GM23248 (cell line): ENCODE measurements around the gene PPID.

Experiments used
- EZH2 ChIP-seq: fragments of 200-600 bp; sonication (generic); IDR thresholded peaks from 2 replicates; pipeline ENCODE4 v1.6.1; 2018; ENCODE audit warnings: antibody characterized with exemption, mild to moderate bottlenecking; ENCODE audit not compliant: insufficient read depth, poor library complexity, severe bottlenecking
- EZH2phosphoT487 ChIP-seq: fragments of 200-600 bp; sonication (generic); IDR thresholded peaks from 2 replicates; pipeline ENCODE4 v1.6.1; 2018; ENCODE audit warnings: antibody characterized with exemption, moderate library complexity, mild to moderate bottlenecking, low read depth; ENCODE audit not compliant: insufficient read depth

GRCh38 chr4:158754385-158755180 lies 31.4 kb upstream of the PPID start:
- TF ChIP-seq EZH2phosphoT487 (no peak), EZH2 (no peak)
